ENCODE results near the gene COASY.

The COASY gene

GRCh38 chr17:42571435-42572225 is 9.7 kb downstream of the COASY start:
- DNase-seq (ENCODE audit: low read depth in 4 of 4, low spot score in 1 of 4): no peak

- DNase-seq (ENCODE audit: low read depth in 4 of 4, low spot score in 1 of 4): no peak
These were observed 11.1 kb downstream of the COASY start for GRCh38 chr17:42573095-42573494.

GRCh38 chr17:42574463-42574862 is 12.5 kb downstream of the COASY start:
- DNase-seq (ENCODE audit: low read depth in 4 of 4, low spot score in 1 of 4): no peak

GRCh38 chr17:42577140-42577531 is 15.2 kb downstream of the COASY start:
- DNase-seq (ENCODE audit: low read depth in 4 of 4, low spot score in 1 of 4): no peak

GRCh38 chr17:42577532-42578281 is 15.8 kb downstream of the COASY start, which contains the start of gene PSMC3IP:
Gene PSMC3IP, minus strand, starts transcription at chr17:42577729. Its CDS starts 43 bp downstream, at chr17:42577686.
- DNase-seq (ENCODE audit: low read depth in 4 of 4, low spot score in 1 of 4): peak; percentile 80 to 93 (median 90)

GRCh38 chr17:42578282-42578869 is 16.4 kb downstream of the COASY start:
- DNase-seq (ENCODE audit: low read depth in 4 of 4, low spot score in 1 of 4): peak in 2 of 4 experiments; percentile 60 to 76

GRCh38 chr17:42579794-42580551 is 18.0 kb downstream of the COASY start:
- no peak for DNase-seq (ENCODE audit: low read depth in 4 of 4, low spot score in 1 of 4)

GRCh38 chr17:42581744-42582270 is 19.9 kb downstream of the COASY start:
- DNase-seq (ENCODE audit: low read depth in 4 of 4, low spot score in 1 of 4): no peak

- DNase-seq (ENCODE audit: low read depth in 4 of 4, low spot score in 1 of 4): no peak
These were observed 22.9 kb downstream of the COASY start for GRCh38 chr17:42584880-42585279.

- DNase-seq (ENCODE audit: low read depth in 4 of 4, low spot score in 1 of 4): no peak
These were observed 23.4 kb downstream of the COASY start for GRCh38 chr17:42585353-42585752.

GRCh38 chr17:42586514-42587230 is 24.7 kb downstream of the COASY start:
- DNase-seq (ENCODE audit: low read depth in 4 of 4, low spot score in 1 of 4): no peak

GRCh38 chr17:42590886-42591285 is 28.9 kb downstream of the COASY start:
- DNase-seq (ENCODE audit: low read depth in 4 of 4, low spot score in 1 of 4): no peak

GRCh38 chr17:42591411-42591810 is 29.5 kb downstream of the COASY start:
- no peak for DNase-seq (ENCODE audit: low read depth in 4 of 4, low spot score in 1 of 4)

- DNase-seq (ENCODE audit: low read depth in 4 of 4, low spot score in 1 of 4): no peak
These were observed 34.4 kb downstream of the COASY start for GRCh38 chr17:42596386-42596785.

GRCh38 chr17:42598905-42599304 is 37.0 kb downstream of the COASY start:
- no peak for DNase-seq (ENCODE audit: low read depth in 4 of 4, low spot score in 1 of 4)

GRCh38 chr17:42603318-42603717 is 41.4 kb downstream of the COASY start:
- no peak for DNase-seq (ENCODE audit: low read depth in 4 of 4, low spot score in 1 of 4)

GRCh38 chr17:42607769-42608168 is 45.8 kb downstream of the COASY start:
- DNase-seq (ENCODE audit: low read depth in 4 of 4, low spot score in 1 of 4): no peak

- peak in 2 of 4 experiments; percentile 4 for DNase-seq (ENCODE audit: low read depth in 4 of 4, low spot score in 1 of 4)
These were observed 46.6 kb downstream of the COASY start for GRCh38 chr17:42608305-42609181.

- peak; percentile 94 to 99 (median 98) for DNase-seq (ENCODE audit: low read depth in 4 of 4, low spot score in 1 of 4)
These were observed 47.4 kb downstream of the COASY start, which contains the start of the genes RETREG3 and TUBG1 for GRCh38 chr17:42609182-42609813. Gene RETREG3, minus strand, starts transcription at chr17:42609374. Its CDS starts 50 bp downstream, at chr17:42609324. Gene TUBG1, plus strand, starts transcription at chr17:42609683. Its CDS starts 55 bp downstream, at chr17:42609738.
